Bone marrow (tissue), 2 donors: ENCODE data around the gene IQGAP2.
"Not testable (repeated sequence)": the region's sequence is repeated elsewhere in the genome, so short reads cannot be mapped to it uniquely, and the experiment has no call there.

Source experiments
- DNase-seq, 2 donors: peaks; one replicate each; lab custom pipeline; 2025; lab: John Stamatoyannopoulos, UW

The IQGAP2 gene

GRCh38 chr5:76571559-76571958 is 168.5 kb downstream of the IQGAP2 start:
- DNase-seq: peak in 1 of 2 donors; percentile 12

- no peak for DNase-seq
Observed at GRCh38 chr5:76576450-76576849, 173.4 kb downstream of the IQGAP2 start.

- DNase-seq: no peak
Observed at GRCh38 chr5:76576996-76577395, 173.9 kb downstream of the IQGAP2 start.

- peak in 1 of 2 donors; percentile 8 for DNase-seq
Observed at GRCh38 chr5:76579166-76579937, 176.3 kb downstream of the IQGAP2 start.

- no peak for DNase-seq
Observed at GRCh38 chr5:76580981-76581380, 177.9 kb downstream of the IQGAP2 start.

GRCh38 chr5:76582230-76583162 is 179.4 kb downstream of the IQGAP2 start:
- peak in 1 of 2 donors; percentile 72 for DNase-seq

GRCh38 chr5:76583163-76584047 is 180.3 kb downstream of the IQGAP2 start:
- peak in 1 of 2 donors; percentile 16 for DNase-seq

- DNase-seq: no peak
Observed at GRCh38 chr5:76585783-76586217, 182.7 kb downstream of the IQGAP2 start.

- no peak for DNase-seq
Observed at GRCh38 chr5:76586531-76586930, 183.4 kb downstream of the IQGAP2 start.

GRCh38 chr5:76590027-76590426 is 186.9 kb downstream of the IQGAP2 start:
- no peak for DNase-seq

- no peak for DNase-seq
Observed at GRCh38 chr5:76591366-76591765, 188.3 kb downstream of the IQGAP2 start.

- no peak for DNase-seq
Observed at GRCh38 chr5:76592692-76593091, 189.6 kb downstream of the IQGAP2 start.

GRCh38 chr5:76594107-76594506 is 191.0 kb downstream of the IQGAP2 start:
- DNase-seq: no peak

- DNase-seq: no peak
Observed at GRCh38 chr5:76595755-76596481, 192.8 kb downstream of the IQGAP2 start.

- no peak for DNase-seq
Observed at GRCh38 chr5:76598531-76598930, 195.4 kb downstream of the IQGAP2 start.

- no peak for DNase-seq
Observed at GRCh38 chr5:76600716-76601115, 197.6 kb downstream of the IQGAP2 start.

GRCh38 chr5:76601470-76601869 is 198.4 kb downstream of the IQGAP2 start:
- peak in 1 of 2 donors; percentile 46 for DNase-seq

- DNase-seq: no peak
Observed at GRCh38 chr5:76602094-76602726, 199.1 kb downstream of the IQGAP2 start.

- DNase-seq: not testable (repeated sequence)
Observed at GRCh38 chr5:76603991-76604390, 200.9 kb downstream of the IQGAP2 start.

GRCh38 chr5:76604838-76605237 is 201.8 kb downstream of the IQGAP2 start:
- no peak for DNase-seq

GRCh38 chr5:76606701-76607100 is 203.6 kb downstream of the IQGAP2 start:
- DNase-seq: no peak
